Neural cell (in vitro differentiated cells): ENCODE results near the gene FAM168A.

Source experiments
- CTCF ChIP-seq: fragments of 450-650 bp; IDR thresholded peaks from 2 replicates; pipeline ENCODE4 v1.5.1; 2014; ENCODE audit warnings: antibody characterized with exemption, mild to moderate bottlenecking, moderate library complexity; ENCODE audit not compliant: poor library complexity, severe bottlenecking
- RAD21 ChIP-seq: fragments of 450-650 bp; conservative IDR thresholded peaks from 2 replicates; pipeline ENCODE4 v1.6.1; 2014; ENCODE audit warnings: antibody characterized with exemption, mild to moderate bottlenecking, moderate library complexity

GRCh38 chr11:73528013-73528412 is 69.9 kb downstream of the FAM168A start:
- TF ChIP-seq RAD21 = no peak
- TF ChIP-seq CTCF = no peak
